GM18873 (cell line): ENCODE results near the gene SH3D21.

ENCODE experiments used
- ATAC-seq: cut with Tn5 transposase; IDR thresholded peaks from one replicate; pipeline ENCODE4 v1.9.1; 2021; ENCODE audit warnings: mild to moderate bottlenecking, moderate library complexity, moderate number of reproducible peaks; ENCODE audit not compliant: unreplicated experiment, low FRiP score

The SH3D21 gene

GRCh38 chr1:36303244-36303643 lies 2.9 kb upstream of the SH3D21 start:
- ATAC-seq, result no peak

- ATAC-seq, result no peak
Observed at GRCh38 chr1:36303650-36304360, 2.4 kb upstream of the SH3D21 start.

GRCh38 chr1:36304521-36304920 lies 1.6 kb upstream of the SH3D21 start:
- no peak for ATAC-seq

- ATAC-seq, result no peak
Observed at GRCh38 chr1:36304970-36305914, 926 bp upstream of the SH3D21 start.

GRCh38 chr1:36305915-36306209 lies 306 bp upstream of the SH3D21 start:
- no peak for ATAC-seq

DNA sequence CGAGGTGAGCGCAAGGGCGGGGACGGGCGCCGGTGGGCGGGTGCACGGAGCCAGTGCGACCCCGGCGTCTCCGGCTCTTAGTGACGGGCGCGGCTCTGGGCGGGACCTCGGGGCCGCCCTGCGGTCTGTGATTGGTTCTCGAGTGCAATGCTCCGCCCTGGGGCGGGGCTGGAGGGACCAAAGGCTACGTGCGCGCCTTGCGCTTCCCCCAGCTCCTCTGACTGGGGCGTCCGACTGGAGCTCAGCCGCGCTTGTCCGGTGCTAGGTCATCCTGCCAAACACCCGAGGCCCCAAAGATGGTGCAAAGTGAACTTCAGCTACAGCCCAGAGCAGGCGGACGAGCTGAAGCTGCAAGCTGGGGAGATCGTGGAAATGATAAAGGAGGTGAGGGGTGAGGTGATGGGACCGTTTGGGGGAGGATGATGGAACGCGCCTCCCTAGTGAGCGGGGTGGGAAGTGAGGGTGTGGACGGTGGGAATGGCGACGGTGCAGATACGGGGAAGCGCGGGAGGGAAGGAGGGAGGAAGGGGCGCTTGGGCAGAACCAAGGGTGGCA lies 811 bp downstream of the SH3D21 start:
- ATAC-seq, result peak; percentile 93

- ATAC-seq, result no peak
Observed at GRCh38 chr1:36307601-36308330, 1.6 kb downstream of the SH3D21 start.

GRCh38 chr1:36309397-36309796 lies 3.2 kb downstream of the SH3D21 start:
- no peak for ATAC-seq

DNA sequence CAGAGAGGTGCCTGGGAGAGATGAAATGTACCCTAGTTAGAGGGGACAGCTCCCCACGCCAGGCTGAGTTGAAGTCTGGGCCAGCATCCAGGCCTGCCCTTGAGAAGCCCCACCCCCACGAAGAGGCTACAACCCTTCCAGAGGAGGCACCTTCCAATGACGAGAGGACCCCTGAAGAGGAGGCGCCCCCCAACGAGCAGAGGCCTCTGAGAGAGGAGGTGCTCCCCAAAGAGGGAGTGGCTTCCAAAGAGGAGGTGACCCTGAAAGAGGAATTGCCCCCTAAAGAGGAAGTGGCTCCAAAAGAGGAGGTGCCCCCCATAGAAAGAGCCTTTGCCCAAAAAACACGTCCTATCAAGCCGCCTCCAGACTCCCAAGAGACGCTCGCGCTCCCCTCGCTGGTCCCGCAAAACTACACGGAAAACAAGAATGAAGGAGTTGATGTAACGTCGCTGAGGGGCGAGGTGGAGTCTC lies 14.2 kb downstream of the SH3D21 start:
- ATAC-seq, result no peak

DNA sequence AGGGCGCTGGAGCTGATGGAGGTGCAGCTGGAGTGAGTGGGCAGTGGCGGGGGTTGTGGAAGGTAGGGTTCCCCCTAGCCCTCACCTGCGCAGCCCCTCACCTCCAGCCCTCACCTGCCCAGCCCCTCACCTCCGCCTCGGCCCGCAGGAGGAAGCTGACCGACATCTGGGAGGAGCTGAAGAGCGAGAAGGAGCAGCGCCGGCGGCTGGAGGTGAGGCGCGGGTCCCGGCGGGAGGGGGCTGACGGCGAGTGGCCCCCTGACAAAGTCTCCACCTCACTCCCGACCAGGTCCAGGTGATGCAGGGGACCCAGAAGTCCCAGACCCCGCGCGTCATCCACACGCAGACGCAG lies 14.6 kb downstream of the SH3D21 start:
- no peak for ATAC-seq

- no peak for ATAC-seq
Observed at GRCh38 chr1:36321119-36321951, 15.2 kb downstream of the SH3D21 start.

DNA sequence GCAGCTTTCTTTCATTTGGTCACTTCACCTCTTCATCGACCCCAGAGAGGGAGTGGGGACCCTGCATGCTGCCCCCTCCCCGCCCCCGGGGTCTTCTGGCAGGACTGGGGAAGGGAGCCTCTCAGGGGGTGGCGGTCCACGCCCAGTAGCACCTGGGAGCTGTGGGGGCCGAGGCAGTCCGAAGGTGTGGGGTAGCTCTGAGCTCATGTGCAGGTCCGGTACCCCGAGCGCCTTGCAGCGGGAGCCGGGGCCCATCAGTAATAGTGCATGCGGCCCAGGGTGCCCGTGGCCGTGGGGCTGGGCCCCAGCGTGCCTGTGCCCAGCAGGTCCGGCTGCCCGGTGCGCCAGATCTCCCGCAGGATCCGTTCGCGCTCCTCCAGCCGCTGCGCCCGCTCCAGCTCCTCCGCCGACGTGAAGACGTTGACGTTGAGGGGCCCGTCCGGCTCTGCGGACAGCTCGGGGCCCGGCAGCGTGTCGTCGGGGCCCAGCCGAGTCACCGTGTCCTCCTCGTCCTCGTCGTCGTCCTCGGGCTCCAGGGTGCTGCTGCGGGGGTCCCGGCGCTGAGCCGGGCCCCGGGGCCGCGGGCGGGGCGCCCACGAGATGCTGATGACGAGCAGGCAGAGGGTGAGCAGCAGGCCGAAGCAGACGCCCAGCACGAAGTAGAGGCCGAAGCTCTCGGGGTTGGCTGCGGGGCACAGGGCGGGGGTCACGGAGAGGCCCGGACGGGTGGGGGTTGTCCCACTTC lies 16.0 kb downstream of the SH3D21 start:
- no peak for ATAC-seq

DNA sequence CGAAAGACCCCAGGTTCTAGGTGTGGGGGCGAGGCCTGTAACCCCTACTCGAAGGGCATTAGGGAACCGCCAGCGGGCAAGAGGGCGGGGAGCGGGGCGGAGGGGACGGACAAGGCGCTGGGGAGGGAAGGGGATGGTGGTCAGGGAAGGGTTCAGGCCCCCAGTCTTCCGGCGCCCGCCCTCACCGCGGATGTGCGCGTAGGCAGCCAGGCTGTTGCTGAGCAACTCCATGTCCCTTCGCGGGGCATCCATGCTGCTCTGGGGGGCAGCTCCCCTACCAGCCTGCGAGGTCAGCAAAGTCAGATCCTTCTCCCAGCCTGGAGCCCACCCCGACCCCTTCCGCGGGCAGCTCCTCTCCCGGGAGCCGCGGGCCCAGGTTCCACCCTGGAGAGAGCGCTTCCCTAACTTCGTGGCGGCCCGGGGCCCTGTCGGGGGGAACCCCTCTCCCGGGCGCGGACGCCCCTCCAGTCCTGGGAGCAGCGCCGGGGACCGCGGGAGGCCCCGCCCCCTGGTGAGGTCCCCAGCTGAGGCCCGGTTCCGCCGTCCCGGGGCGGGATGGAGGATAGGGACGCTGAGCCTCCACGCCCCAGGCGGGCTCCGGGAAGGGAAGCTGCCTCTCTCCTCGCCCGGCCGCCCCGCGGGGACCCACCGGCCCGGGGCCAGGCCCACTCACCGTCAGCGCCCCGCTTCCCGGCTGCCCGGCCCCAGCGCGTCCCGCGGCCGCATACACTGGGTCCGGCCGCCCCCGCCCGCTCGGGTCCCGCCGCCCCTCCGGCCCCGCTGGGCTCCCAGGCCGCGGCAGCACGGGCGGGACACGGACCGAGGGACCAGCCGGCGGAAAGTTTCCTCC lies 16.8 kb downstream of the SH3D21 start:
- no peak for ATAC-seq

DNA sequence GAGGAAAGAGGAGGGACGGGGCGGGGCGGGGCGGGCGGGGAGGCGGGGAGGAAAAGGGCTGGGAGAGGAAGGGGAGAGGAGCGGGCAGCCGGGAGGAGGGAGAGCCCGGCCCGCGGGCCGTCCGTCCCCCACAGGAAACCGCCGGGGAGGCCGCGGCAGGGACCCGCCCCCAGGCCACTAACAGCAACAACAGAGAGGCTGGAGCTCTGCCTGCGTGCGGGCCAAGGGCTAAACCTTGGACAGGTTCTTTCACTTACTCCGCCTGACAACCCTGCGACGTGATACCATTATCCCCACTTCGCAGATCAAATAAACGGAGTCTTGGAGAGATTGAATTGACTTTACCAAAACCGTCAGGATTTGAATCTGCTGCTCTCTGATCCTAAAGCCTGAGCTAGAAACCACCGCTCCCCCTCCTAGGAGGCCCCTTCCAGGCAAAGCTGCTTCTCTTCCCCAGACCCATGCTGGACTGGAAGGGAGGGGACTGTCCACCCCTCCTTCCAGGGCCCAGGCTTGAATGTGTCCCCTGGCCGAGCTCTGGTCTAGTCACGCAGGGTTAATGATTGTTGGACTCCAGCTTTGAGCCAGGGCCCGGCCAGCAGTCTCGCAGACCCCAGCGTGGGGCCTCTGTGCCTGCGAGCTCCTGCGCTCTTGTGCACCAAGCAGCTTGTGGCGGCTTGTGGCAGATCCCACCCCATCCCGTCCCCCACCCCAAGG lies 17.6 kb downstream of the SH3D21 start, which contains the start of gene EVA1B:
Gene EVA1B, minus strand, starts transcription at position 10 of the 717 bp plus-strand sequence. CDS start 608 bp downstream, outside the sequence.
- ATAC-seq, result no peak

GRCh38 chr1:36324353-36324703 lies 18.2 kb downstream of the SH3D21 start:
- ATAC-seq, result no peak

DNA sequence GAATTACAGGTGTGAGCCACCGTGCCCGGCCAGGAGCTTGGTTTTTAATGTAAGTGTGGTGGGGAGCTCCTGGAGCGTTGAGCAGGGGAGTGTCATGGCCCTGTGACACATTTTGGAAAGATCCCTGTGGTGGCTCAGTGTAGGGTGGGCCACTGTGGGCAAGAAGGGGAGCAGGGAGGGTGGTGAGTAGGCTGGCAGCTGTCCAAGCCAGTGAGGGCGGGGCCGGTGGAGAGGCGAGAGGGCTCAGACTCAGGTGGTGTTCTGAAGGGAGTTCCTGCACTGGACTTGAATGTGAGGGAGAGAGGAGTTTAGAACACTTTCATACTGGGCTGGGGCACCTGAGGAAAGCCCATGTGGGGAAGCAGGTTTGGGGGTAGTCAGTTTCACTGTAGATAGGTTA lies 20.3 kb downstream of the SH3D21 start:
- no peak for ATAC-seq

DNA sequence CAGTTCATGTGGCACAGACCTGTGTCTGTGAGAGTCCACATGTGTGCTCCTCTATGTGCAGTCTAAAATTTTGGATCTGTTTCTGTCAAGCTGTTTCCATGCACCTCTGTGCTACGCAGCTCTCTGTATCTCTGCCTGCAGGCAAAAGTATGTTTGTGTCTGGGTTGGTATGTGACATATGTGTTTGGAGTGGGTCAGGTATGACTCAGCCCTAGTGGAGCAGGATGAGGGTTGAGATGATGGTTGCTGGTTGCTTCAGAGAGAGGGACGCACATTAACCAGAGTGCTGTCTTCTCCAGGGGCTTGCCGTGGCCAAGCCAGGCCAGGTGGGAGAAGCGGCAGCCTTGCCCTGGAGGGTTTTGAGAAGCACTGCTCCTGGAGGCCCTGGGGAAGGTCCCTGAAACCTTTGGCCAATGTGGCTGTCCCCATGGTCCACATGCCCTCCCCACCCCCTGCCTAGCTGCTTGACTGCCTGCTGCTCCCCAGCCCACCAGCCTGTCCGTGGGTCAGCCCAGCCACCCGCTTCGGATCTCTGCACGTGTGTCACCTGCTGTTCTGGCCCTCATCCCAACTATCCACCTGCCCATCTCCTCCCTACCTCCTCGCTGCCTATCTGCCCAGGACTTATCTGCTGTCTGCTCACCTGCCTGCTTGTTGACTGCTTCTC lies 21.4 kb downstream of the SH3D21 start:
- no peak for ATAC-seq
